Effector memory CD4-positive, alpha-beta T cell (primary cell): ENCODE results near the gene TXK.

Source experiments
- DNase-seq, 3 donors: peaks; one replicate each; pipeline ENCODE4 v3.0.0-alpha.2; 2020
- H3K27ac ChIP-seq: 2 replicates; pipeline ENCODE4 v1.7.0; 2013; ENCODE audit warnings: mild to moderate bottlenecking, low read length, moderate library complexity; ENCODE audit not compliant: insufficient read depth, poor library complexity, severe bottlenecking
- H3K27me3 ChIP-seq: replicated peaks from 2 replicates; pipeline ENCODE4 v1.7.0; 2013; ENCODE audit warnings: mild to moderate bottlenecking, low read length; ENCODE audit not compliant: insufficient read depth, control insufficient read depth, poor library complexity, severe bottlenecking
- H3K36me3 ChIP-seq: 2 replicates; pipeline ENCODE4 v1.7.0; 2013; ENCODE audit warnings: mild to moderate bottlenecking, low read length, moderate library complexity; ENCODE audit not compliant: control insufficient read depth, insufficient read depth
- H3K4me1 ChIP-seq: 2 replicates; pipeline ENCODE4 v1.7.0; 2013; ENCODE audit warnings: low read length, mild to moderate bottlenecking; ENCODE audit not compliant: control insufficient read depth, insufficient read depth, poor library complexity, severe bottlenecking
- H3K4me3 ChIP-seq: 2 replicates; pipeline ENCODE4 v1.7.0; 2013; ENCODE audit warnings: low read length, low read depth, mild to moderate bottlenecking; ENCODE audit not compliant: insufficient read depth, poor library complexity, severe bottlenecking
- H3K9me3 ChIP-seq: 2 replicates; pipeline ENCODE4 v1.7.0; 2013; ENCODE audit warnings: mild to moderate bottlenecking, low read length, moderate library complexity; ENCODE audit not compliant: control insufficient read depth

The TXK gene

DNA sequence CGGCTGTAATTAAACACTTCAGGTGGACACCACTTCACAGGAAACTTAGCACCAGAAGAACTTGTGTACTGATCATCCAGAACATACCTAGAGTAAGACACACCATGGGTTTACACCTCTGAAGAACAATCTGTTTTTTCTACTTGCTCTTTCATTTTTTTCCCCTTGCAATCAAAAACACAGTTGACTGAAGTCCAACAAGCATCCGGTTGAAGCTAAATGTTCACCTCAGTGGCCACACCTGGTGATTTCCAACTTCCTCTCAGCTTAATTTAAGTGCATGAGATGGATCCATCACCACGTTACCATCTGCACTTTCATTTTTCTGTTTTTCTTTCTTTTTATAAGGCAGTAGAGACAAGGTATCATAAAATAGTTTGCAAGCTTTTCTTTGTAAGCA, 4.9 kb upstream of the TXK start:
- H3K36me3 ChIP-seq: no peaks in the 10 kb centered on the region
- H3K4me1 ChIP-seq: peaks cover 45% of the 10 kb centered on the region
- H3K9me3 ChIP-seq: no peaks in the 10 kb centered on the region
- no peaks in the 10 kb centered on the region for H3K27me3 ChIP-seq
- DNase-seq: no peak
- H3K27ac ChIP-seq: peak overlapping the region; percentile 68
- peak overlapping the region; percentile 20 for H3K4me3 ChIP-seq

DNA sequence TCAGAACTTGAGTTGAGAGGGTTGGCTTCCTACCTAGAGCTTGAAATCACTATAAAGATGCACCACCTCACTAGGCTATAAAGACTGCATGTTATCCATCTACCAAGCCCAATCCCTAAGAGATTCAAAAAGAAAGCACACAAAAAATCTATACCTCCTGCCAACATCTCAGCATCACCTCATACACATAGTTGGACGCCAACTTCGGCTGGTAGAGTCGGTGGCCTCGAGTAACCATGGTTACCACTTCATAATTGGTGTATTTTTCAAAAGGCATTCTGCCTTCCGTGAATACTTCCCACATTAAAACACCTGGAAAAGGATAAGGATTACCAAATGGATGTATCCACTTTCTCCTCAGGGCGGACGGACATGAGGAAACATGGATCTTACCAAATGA, 4.5 kb upstream of the TXK start:
- H3K27ac ChIP-seq: peak overlapping the region; percentile 68
- no peak for DNase-seq
- H3K36me3 ChIP-seq: no peaks in the 10 kb centered on the region
- H3K4me1 ChIP-seq: peaks cover 45% of the 10 kb centered on the region
- no peaks in the 10 kb centered on the region for H3K9me3 ChIP-seq
- H3K4me3 ChIP-seq: peak overlapping the region; percentile 20
- no peaks in the 10 kb centered on the region for H3K27me3 ChIP-seq

DNA sequence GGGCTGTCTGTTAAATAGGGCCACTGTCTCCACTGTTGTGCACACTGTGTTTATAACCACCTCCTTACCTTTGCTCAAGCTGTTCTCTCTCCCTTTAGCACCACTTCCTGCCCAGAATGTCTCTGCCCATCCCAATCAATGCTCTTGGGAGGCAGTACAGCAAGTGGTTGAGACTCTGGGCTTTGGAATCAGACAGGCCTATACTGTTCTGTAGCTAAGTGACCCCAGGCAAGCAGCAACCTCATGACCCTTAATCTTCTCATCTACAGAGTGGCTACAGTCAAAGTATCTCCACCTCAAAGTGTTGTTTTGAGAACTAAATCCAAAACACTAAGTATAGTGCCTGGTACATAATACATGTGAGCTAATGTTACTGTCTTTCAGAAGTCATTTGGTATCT, 3.8 kb upstream of the TXK start:
- Histone ChIP-seq H3K4me3 (peak overlapping the region; percentile 20), H3K4me1 (peaks cover 45% of the 10 kb centered on the region)

DNA sequence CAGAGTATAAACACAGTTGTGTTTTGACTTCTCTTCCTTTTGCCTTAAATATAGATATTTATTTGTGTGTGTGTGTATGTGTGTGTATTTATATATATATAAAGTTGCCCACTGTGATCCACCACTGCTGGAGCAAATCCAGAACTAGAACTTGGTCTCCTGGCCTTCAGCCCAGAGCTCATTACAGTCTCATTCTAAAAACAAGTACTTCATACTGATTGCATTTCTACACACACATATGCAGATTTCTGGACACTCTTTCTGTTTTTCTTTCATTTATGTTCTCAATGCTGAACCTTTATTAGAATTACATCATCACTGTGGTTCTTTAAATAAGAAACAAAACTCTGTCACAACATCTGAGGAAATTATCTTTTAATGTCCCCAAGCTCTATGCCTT, 381 bp downstream of the TXK start:
- peak overlapping the region; percentile 70 for H3K27ac ChIP-seq

More for the DNA sequence above, 3.8 kb upstream of the TXK start:
- no peaks in the 10 kb centered on the region for H3K27me3 ChIP-seq
- no peaks in the 10 kb centered on the region for H3K36me3 ChIP-seq
- no peaks in the 10 kb centered on the region for H3K9me3 ChIP-seq
- DNase-seq: no peak
- peak overlapping the region; percentile 68 for H3K27ac ChIP-seq

DNA sequence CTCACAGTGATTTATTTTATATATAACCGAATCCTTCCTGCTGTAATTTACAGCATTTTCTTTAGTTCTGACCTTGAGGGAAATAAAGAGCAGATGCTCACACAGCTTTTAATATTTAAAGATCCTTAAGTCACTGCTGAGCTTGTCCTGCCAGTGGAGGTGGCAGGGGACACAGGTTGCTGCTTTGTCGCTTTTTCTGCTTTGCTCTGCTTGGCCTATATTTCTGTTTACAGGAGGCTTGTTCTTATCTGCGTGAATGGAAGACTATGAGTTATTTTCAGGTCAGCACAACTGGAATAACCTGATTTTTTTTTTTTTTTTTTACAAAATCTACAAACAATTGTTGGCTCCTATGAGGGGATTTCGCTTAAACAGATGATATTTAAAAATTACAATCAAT, 2.3 kb downstream of the TXK start:
- no peaks in the 10 kb centered on the region for H3K36me3 ChIP-seq
- peak overlapping the region; percentile 55 for H3K4me3 ChIP-seq
- peak overlapping the region; percentile 70 for H3K27ac ChIP-seq
- no peak for DNase-seq
- H3K4me1 ChIP-seq: peaks cover 30% of the 10 kb centered on the region
- H3K9me3 ChIP-seq: no peaks in the 10 kb centered on the region
- no peaks in the 10 kb centered on the region for H3K27me3 ChIP-seq

More for the DNA sequence above, 381 bp downstream of the TXK start:
- DNase-seq: no peak
- peaks cover 48% of the 10 kb centered on the region for H3K4me1 ChIP-seq
- peak overlapping the region; percentile 55 for H3K4me3 ChIP-seq
- H3K36me3 ChIP-seq: no peaks in the 10 kb centered on the region
- H3K9me3 ChIP-seq: no peaks in the 10 kb centered on the region
- no peaks in the 10 kb centered on the region for H3K27me3 ChIP-seq

DNA sequence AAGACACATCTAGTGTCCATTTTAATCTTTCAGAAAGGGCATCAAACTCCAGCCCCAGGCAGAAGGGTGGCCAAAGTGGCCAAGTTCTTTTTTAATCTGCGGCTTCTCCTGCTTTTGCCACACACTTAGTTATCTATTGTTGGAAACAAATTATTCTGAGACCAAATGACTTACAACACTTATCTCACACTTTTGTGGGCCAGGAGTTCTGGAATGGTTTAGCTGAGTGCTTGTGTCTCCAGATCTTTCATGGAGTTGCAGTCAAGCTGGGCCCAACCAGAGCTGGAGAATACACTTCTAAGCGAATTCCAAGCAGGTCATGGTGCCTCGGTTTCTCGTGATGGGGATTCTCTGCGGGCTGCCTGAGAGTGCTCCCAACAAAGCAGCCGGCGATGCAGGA, 4.0 kb downstream of the TXK start:
- Histone ChIP-seq H3K4me1 (peaks cover 29% of the 10 kb centered on the region), H3K27me3 (no peaks in the 10 kb centered on the region), H3K27ac (peak overlapping the region; percentile 49), H3K36me3 (no peaks in the 10 kb centered on the region), H3K9me3 (no peaks in the 10 kb centered on the region), H3K4me3 (peak overlapping the region; percentile 55)
- DNase-seq: no peak

DNA sequence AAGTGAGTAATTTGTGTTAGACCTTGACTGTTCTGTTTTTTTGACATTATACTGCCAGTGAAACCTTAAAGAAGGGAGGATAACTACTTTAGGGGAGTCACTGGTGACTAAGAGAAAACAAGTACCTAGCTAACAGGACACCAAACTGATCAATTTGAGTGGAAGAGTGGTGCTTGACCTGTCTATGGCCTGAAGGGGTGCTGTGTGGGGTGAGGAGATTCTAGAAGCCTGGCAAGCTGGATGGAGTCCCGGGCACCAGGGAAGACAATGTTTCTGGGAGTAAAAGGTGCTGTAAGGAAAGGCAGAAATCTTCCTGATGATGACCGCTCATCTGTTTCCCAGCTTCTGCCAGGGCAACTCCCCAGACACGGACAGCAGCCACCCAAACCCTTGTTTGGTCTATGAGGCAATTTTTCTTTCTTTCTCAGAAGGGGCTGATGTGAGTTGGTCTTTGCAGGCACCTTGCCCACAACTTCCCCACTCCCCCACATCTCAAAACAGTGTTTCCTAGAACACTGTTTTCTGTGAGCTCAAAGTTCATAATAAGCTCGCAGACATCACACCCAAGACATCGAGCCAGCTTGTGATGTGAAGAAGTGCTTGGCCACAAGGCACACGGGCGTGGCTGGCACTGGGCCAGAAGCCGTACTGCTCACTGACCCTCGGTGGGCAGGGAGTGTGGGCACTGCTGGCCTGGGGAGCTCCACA, 4.6 kb downstream of the TXK start:
- Histone ChIP-seq H3K4me3 (peak overlapping the region; percentile 55), H3K4me1 (peaks cover 27% of the 10 kb centered on the region), H3K9me3 (no peaks in the 10 kb centered on the region), H3K36me3 (no peaks in the 10 kb centered on the region), H3K27ac (peak overlapping the region; percentile 49), H3K27me3 (no peaks in the 10 kb centered on the region)
- no peak for DNase-seq

DNA sequence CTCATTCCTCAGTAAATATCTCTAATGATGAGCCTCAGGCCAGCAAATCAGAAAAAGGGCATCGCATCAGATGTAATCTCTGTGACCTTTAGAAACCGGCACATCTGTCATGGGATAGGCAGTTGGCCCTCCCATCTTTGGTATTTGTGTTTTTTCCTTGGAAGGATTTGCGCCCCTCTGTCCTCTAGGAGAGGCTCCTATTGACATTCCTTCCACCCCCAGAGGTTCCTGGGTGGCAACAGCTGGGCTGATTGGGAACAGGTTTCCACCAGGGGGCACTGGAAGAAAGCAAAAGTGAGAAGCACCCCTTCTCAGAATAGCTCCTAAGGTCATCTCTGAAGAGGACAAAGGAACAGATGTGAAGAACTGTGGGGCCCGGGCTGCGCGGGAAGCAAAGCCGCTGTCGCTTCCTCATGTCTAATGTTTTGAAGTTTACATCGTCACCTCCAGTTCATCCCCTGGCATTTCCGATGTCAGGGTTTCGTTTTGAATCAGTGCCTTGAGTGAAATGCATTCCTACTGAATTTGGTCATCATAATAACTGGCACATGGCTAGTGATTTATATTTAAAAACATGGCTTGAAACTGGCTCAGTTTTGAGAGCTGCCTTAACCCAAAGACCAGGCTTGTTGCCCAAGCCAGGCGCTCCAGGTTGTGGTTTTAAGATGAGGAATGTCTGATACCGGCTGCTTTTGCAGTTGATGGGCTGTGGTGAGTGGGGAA, 6.2 kb downstream of the TXK start:
- peak overlapping the region; percentile 11 for H3K4me3 ChIP-seq
- no peaks in the 10 kb centered on the region for H3K9me3 ChIP-seq
- peaks cover 34% of the 10 kb centered on the region for H3K4me1 ChIP-seq
- H3K27ac ChIP-seq: peak overlapping the region; percentile 55
- H3K27me3 ChIP-seq: no peaks in the 10 kb centered on the region
- DNase-seq: peak; percentile 12 to 47 (median 40)
- H3K36me3 ChIP-seq: no peaks in the 10 kb centered on the region

DNA sequence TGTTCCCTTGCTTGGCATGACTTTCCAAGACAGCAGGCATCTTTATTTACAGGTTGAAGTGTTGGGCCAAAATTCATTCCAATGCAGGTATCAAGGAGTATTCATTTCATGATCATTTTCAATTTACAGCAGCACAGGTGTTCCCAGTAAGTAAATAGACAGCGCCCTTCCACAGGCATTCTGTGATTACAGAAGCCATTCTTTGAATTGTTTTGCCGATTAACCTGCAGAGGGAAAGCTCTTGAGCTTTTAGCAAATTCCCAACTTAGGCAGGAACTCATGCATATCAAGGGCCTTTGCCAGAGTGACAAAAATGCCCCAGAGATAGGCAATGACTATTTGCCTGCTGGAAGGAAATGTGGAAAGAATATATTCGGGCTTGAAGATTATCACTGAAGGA, 6.8 kb downstream of the TXK start:
- H3K36me3 ChIP-seq: no peaks in the 10 kb centered on the region
- H3K9me3 ChIP-seq: no peaks in the 10 kb centered on the region
- H3K4me3 ChIP-seq: no peak overlapping the region
- H3K27ac ChIP-seq: peak overlapping the region; percentile 55
- H3K27me3 ChIP-seq: no peaks in the 10 kb centered on the region
- H3K4me1 ChIP-seq: peaks cover 34% of the 10 kb centered on the region
- no peak for DNase-seq

DNA sequence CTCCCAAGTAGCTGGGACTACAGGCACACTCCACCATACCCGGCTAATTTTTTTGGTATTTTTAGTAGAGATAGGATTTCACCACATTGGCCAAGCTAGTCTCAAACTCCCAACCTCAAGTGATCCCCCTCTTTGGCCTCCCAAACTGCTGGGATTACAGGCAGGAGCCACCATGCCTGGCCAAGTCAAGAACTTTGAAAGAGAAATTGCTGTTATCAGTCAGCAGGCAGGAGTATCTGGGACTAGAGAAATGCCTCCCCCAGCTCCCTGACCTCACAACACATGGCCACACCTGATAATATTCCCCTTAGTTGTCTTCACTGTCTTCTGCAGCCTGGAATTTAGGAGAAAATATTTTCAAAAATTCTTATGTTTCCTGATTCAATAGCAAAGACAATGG, 7.4 kb downstream of the TXK start:
- no peak for DNase-seq
- Histone ChIP-seq H3K27me3 (no peaks in the 10 kb centered on the region), H3K9me3 (no peaks in the 10 kb centered on the region), H3K36me3 (no peaks in the 10 kb centered on the region), H3K4me1 (peaks cover 34% of the 10 kb centered on the region), H3K4me3 (no peak overlapping the region), H3K27ac (no peak overlapping the region)
